Right atrium auricular region (tissue), 2 donors: ENCODE results near the gene CSTPP1. TPM values are rescaled to one million over a fixed set of nuclear protein-coding genes. Genes with fewer than 3 reads are reported as not detected.

Source experiments
- DNase-seq: peaks from one replicate; pipeline ENCODE4 v3.0.0-alpha.2; 2019; ENCODE audit warnings: low spot score
- H3K27ac ChIP-seq, 2 donors: fragments of 200-600 bp; sonication (generic); 1 replicate in 1 of 2; 2 replicates in 1 of 2; pipeline ENCODE4 v1.5.1; 2016 to 2019
- H3K27me3 ChIP-seq, 2 donors: fragments of 200-600 bp; sonication (generic); one replicate each; pipeline versions ENCODE4 v1.5.1 to v1.6.0; 2017 to 2019
- H3K36me3 ChIP-seq: fragments of 200-600 bp; sonication (generic); one replicate; pipeline ENCODE4 v1.5.1; 2016
- H3K4me1 ChIP-seq, 2 donors: fragments of 200-600 bp; sonication (generic); one replicate each; pipeline versions ENCODE4 v1.5.1 to v1.6.0; 2017 to 2019
- H3K4me3 ChIP-seq, 2 donors: fragments of 200-600 bp; sonication (generic); 1 replicate in 1 of 2; 2 replicates in 1 of 2; pipeline ENCODE4 v1.5.1; 2017 to 2019; ENCODE audit warnings: mild to moderate bottlenecking in 1 of 2, moderate library complexity in 1 of 2
- H3K9me3 ChIP-seq, 2 donors: fragments of 200-600 bp; sonication (generic); one replicate each; pipeline ENCODE4 v1.5.1; 2019
- CTCF ChIP-seq, 2 donors: fragments of 200-600 bp; sonication (generic); IDR thresholded peaks; one replicate each; pipeline ENCODE4 v1.5.1; 2019; ENCODE audit warnings: antibody characterized with exemption in 2 of 2
- total RNA-seq, 2 donors: library from RNA; depleted of rRNA; stranded (reverse); fragments of >200 nt; gene quantifications; one replicate each; pipeline ENCODE4 v1.1.0, GENCODE V29; 2016

The CSTPP1 gene
- total RNA-seq, 2 donors from 2014 or later, result 8.1 to 14.0 TPM

GRCh38 chr11:47185305-47186075 is 248.9 kb downstream of the CSTPP1 start:
- Histone ChIP-seq H3K27ac (peak overlapping the region; percentile 93 to 99), H3K4me3 (peak overlapping the region; percentile 70), H3K9me3 (no peaks in the 10 kb centered on the region), H3K4me1 (peaks cover 0 to 79% of the 10 kb centered on the region in 2 donors), H3K27me3 (no peaks in the 10 kb centered on the region), H3K36me3 (peaks cover 5% of the 10 kb centered on the region)
- DNase-seq, result no peak
- no peak for TF ChIP-seq CTCF (IDR thresholded peaks at IDR 0.05)

GRCh38 chr11:47186076-47186699 is 249.6 kb downstream of the CSTPP1 start, which contains the start of gene PACSIN3:
Gene PACSIN3 (minus strand): TSS chr11:47186434. CDS start chr11:47182727, 3,707 bp downstream.
- DNase-seq, result no peak
- peaks cover 0 to 73% of the 10 kb centered on the region in 2 donors for H3K4me1 ChIP-seq
- H3K9me3 ChIP-seq, result no peaks in the 10 kb centered on the region
- no peak for TF ChIP-seq CTCF (IDR thresholded peaks at IDR 0.05)
- H3K27ac ChIP-seq, result peak within 1 kb of the TSS; percentile 93 to 99
- H3K27me3 ChIP-seq, result no peaks in the 10 kb centered on the region
- H3K4me3 ChIP-seq, result peak within 1 kb of the TSS; percentile 70
- H3K36me3 ChIP-seq, result no peaks in the 10 kb centered on the region

GRCh38 chr11:47186700-47187695 is 250.4 kb downstream of the CSTPP1 start:
- no peak for DNase-seq
- peak in 1 of 2 donors; percentile 30 for TF ChIP-seq CTCF (IDR thresholded peaks at IDR 0.05)
- peaks cover 0 to 66% of the 10 kb centered on the region in 2 donors for H3K4me1 ChIP-seq

GRCh38 chr11:47187723-47188122 is 251.2 kb downstream of the CSTPP1 start:
- Histone ChIP-seq H3K27me3 (no peaks in the 10 kb centered on the region), H3K4me1 (peaks cover 0 to 60% of the 10 kb centered on the region in 2 donors), H3K27ac (peak overlapping the region; percentile 93 to 99), H3K4me3 (peak overlapping the region; percentile 70), H3K36me3 (no peaks in the 10 kb centered on the region), H3K9me3 (no peaks in the 10 kb centered on the region)
- DNase-seq, result no peak
- TF ChIP-seq CTCF (IDR thresholded peaks at IDR 0.05), result no peak

More at GRCh38 chr11:47186700-47187695, 250.4 kb downstream of the CSTPP1 start:
- H3K27me3 ChIP-seq, result no peaks in the 10 kb centered on the region
- no peaks in the 10 kb centered on the region for H3K9me3 ChIP-seq
- no peaks in the 10 kb centered on the region for H3K36me3 ChIP-seq
- peak overlapping the region; percentile 93 to 99 for H3K27ac ChIP-seq
- peak overlapping the region; percentile 70 for H3K4me3 ChIP-seq

GRCh38 chr11:47188259-47188658 is 251.7 kb downstream of the CSTPP1 start:
- no peaks in the 10 kb centered on the region for H3K36me3 ChIP-seq
- H3K9me3 ChIP-seq, result no peaks in the 10 kb centered on the region
- H3K4me1 ChIP-seq, result peaks cover 0 to 54% of the 10 kb centered on the region in 2 donors
- no peak overlapping the region for H3K4me3 ChIP-seq
- TF ChIP-seq CTCF (IDR thresholded peaks at IDR 0.05), result no peak
- no peaks in the 10 kb centered on the region for H3K27me3 ChIP-seq
- no peak for DNase-seq
- H3K27ac ChIP-seq, result peak overlapping the region; percentile 93 to 99
